GM12878 (cell line): ENCODE data around the gene MDN1. TPM values are rescaled to one million over a fixed set of nuclear protein-coding genes. Genes with fewer than 3 reads are reported as not detected.

Experiments used
- ATAC-seq: fragments of 200-7000 bp; cut with Tn5 transposase; 3 replicates; pipeline ENCODE4 v1.9.1; 2020; ENCODE audit warnings: mild to moderate bottlenecking, moderate library complexity
- BruUV-seq: library from RNA; stranded (reverse); fragments of 400-500 nt; replicated peaks from 2 replicates; lab custom pipeline; 2021; lab: Mats Ljungman, UMichigan
- CTCF ChIA-PET: fragments of 300-600 bp; sonication (Branson Sonifier 250); formaldehyde crosslinking; extraction: SDS; loops from one replicate; lab custom pipeline; 2021; ENCODE audit warnings: inconsistent platforms; lab: Yijun Ruan, JAX
- POLR2A ChIA-PET: fragments of 350-600 bp; formaldehyde crosslinking; extraction: SDS; loops from one replicate; lab custom pipeline; 2021; ENCODE audit warnings: inconsistent platforms; lab: Charles Lee
- RAD21 ChIA-PET: fragments of 300-600 bp; sonication (Branson Sonifier 250); formaldehyde crosslinking; loops from one replicate; lab custom pipeline; 2023; ENCODE audit warnings: antibody characterized with exemption; ENCODE audit not compliant: unreplicated experiment; lab: Charles Lee
- SMC1A ChIA-PET: fragments of 300-600 bp; sonication (Branson Sonifier 250); formaldehyde crosslinking; loops from one replicate; lab custom pipeline; 2023; ENCODE audit not compliant: unreplicated experiment, uncharacterized antibody; lab: Charles Lee
- DNase-seq: peaks from one replicate; pipeline ENCODE4 v3.0.0-alpha.2; 2011; ENCODE audit warnings: low read depth, low spot score
- FAIRE-seq: peaks from 3 replicates; lab custom pipeline; 2011; peaks lifted over from hg19 to GRCh38; lab: Jason Lieb, UNC
- H2AFZ ChIP-seq: 2 replicates; pipeline ENCODE4 v1.6.0; 2011; ENCODE audit warnings: low read depth, low read length, control low read depth; ENCODE audit not compliant: control insufficient read depth
- H3K27ac ChIP-seq: 2 replicates; pipeline ENCODE4 v1.5.1; 2011; ENCODE audit warnings: control low read depth; ENCODE audit not compliant: control insufficient read depth, insufficient read depth
- H3K27me3 ChIP-seq, 2 experiments: replicated peaks in 1 of 2; 2 replicates each; pipeline versions ENCODE4 v1.6.0 to v1.6.1; 2011; ENCODE audit warnings: low read length in 1 of 2; ENCODE audit not compliant: control insufficient read depth in 2 of 2, insufficient read depth in 2 of 2
- H3K36me3 ChIP-seq, 2 experiments: 2 replicates each; pipeline ENCODE4 v1.5.1; 2011; ENCODE audit warnings: low read length in 1 of 2; ENCODE audit not compliant: control insufficient read depth in 2 of 2, insufficient read depth in 2 of 2
- H3K4me1 ChIP-seq: 2 replicates; pipeline ENCODE4 v1.6.1; 2011; ENCODE audit warnings: mild to moderate bottlenecking, low read length, moderate library complexity, mixed read lengths; ENCODE audit not compliant: control insufficient read depth, insufficient read depth
- H3K4me2 ChIP-seq: 2 replicates; pipeline ENCODE4 v1.6.0; 2011; ENCODE audit warnings: control low read depth; ENCODE audit not compliant: control insufficient read depth, insufficient read depth
- H3K4me3 ChIP-seq: fragments of 200-600 bp; sonication (generic); 2 replicates; pipeline ENCODE4 v1.5.1; 2016
- H3K79me2 ChIP-seq: 2 replicates; pipeline ENCODE4 v1.6.0; 2011; ENCODE audit warnings: low read length; ENCODE audit not compliant: control insufficient read depth, insufficient read depth
- H3K9ac ChIP-seq: 2 replicates; pipeline ENCODE4 v1.8.0; 2011; ENCODE audit warnings: low read length, control low read depth, mixed read lengths; ENCODE audit not compliant: control insufficient read depth, insufficient read depth
- H3K9me3 ChIP-seq: replicated peaks from 3 replicates; pipeline ENCODE4 v1.5.1; 2011; ENCODE audit warnings: mild to moderate bottlenecking, low read length; ENCODE audit not compliant: control insufficient read depth, insufficient read depth
- H4K20me1 ChIP-seq: 2 replicates; pipeline ENCODE4 v1.6.0; 2011; ENCODE audit not compliant: control insufficient read depth, insufficient read depth
- BCL11A ChIP-seq: IDR thresholded peaks from 2 replicates; pipeline ENCODE4 v1.6.1; 2011; ENCODE audit warnings: low read depth, low read length
- BHLHE40 ChIP-seq, 2 experiments: fragments of 450-650 bp in 1 of 2; IDR thresholded peaks; 2 replicates each; pipeline ENCODE4 v1.6.1; 2011 to 2017; ENCODE audit warnings: low read depth in 2 of 2, borderline replicate concordance in 1 of 2, improper control_type of control experiment in 1 of 2, low read length in 1 of 2, mild to moderate bottlenecking in 1 of 2
- JUNB ChIP-seq: IDR thresholded peaks from 2 replicates; pipeline ENCODE4 v1.6.1; 2016; ENCODE audit warnings: antibody characterized with exemption, mild to moderate bottlenecking
- POLR2AphosphoS5 ChIP-seq: IDR thresholded peaks from 2 replicates; pipeline ENCODE4 v1.6.1; 2011; ENCODE audit warnings: mild to moderate bottlenecking, low read length, inconsistent platforms
- RELA ChIP-seq: fragments of 450-650 bp; IDR thresholded peaks from 2 replicates; pipeline ENCODE4 v1.8.0; 2014; ENCODE audit warnings: borderline replicate concordance; ENCODE audit not compliant: partially characterized antibody
- TAF1 ChIP-seq: IDR thresholded peaks from 2 replicates; pipeline ENCODE4 v1.6.1; 2011; ENCODE audit warnings: mild to moderate bottlenecking, low read depth, low read length, borderline replicate concordance
- ZNF384 ChIP-seq: IDR thresholded peaks from 2 replicates; pipeline ENCODE4 v1.6.1; 2012; ENCODE audit warnings: low read depth, mild to moderate bottlenecking, low read length, improper control_type of control experiment, borderline replicate concordance
- WGBS: methylation state at CpG from one replicate; pipeline ENCODE4 v1.1.6; 2016; ENCODE audit warnings: low lambda C conversion rate; ENCODE audit not compliant: insufficient replicate concordance, insufficient coverage; ENCODE audit errors: missing lambda C conversion rate; 5-methylcytosine and 5-hydroxymethylcytosine counted together
- in situ Hi-C: fragments of 300-500 bp; cut with MboI; formaldehyde crosslinking; loops from 9 replicates; pipeline ENCODE4 v1.14.3; 2018; ENCODE audit warnings: mixed read lengths
- intact Hi-C: fragments of 100-400 bp; cut with micrococcal nuclease; formaldehyde crosslinking; loops from one replicate; pipeline ENCODE4 v1.14.2; 2022; ENCODE audit not compliant: unreplicated experiment
- polyA plus RNA-seq, 11 experiments: library from polyadenylated mRNA; depleted of rRNA in 4 of 11; unstranded in 6 of 11; stranded (reverse) in 5 of 11; fragments of >200 nt; fragmentation: Nextera tagmentation in 4 of 11; fragmentation: Illumina TruSeq in 1 of 11; extraction: Ambion mirVana in 4 of 11; extraction: Trizol in 1 of 11; gene quantifications; 1 replicate in 1 of 11; 2 replicates in 10 of 11; pipeline versions ENCODE4 v1.2.1 to v1.2.3, GENCODE V29; 2011 to 2016; ENCODE audit warnings: inconsistent platforms in 2 of 11, missing spikeins in 2 of 11, low read depth in 1 of 11
- total RNA-seq, 4 experiments: library from RNA; depleted of rRNA in 3 of 4; stranded (reverse); fragments of >200 nt in 3 of 4; fragmentation: Illumina TruSeq in 1 of 4; extraction: Trizol in 1 of 4; gene quantifications; 2 replicates each; pipeline versions ENCODE4 v1.2.1 to v1.2.3, GENCODE V29; 2013 to 2021
- TF ChIP-seq, protein P1 (sequence below): IDR thresholded peaks from 2 replicates; pipeline ENCODE4 v1.6.1; 2012; ENCODE audit warnings: low read depth, low read length, improper control_type of control experiment
- TF ChIP-seq, protein P2 (sequence below): fragments of 450-650 bp; IDR thresholded peaks from 2 replicates; pipeline ENCODE4 v1.6.1; 2018; ENCODE audit warnings: borderline replicate concordance, mild to moderate bottlenecking; ENCODE audit not compliant: partially characterized antibody
- TF ChIP-seq, protein P3 (sequence below): fragments of 450-650 bp; IDR thresholded peaks from 2 replicates; pipeline ENCODE4 v1.6.1; 2018; ENCODE audit warnings: mild to moderate bottlenecking, low read depth, moderate library complexity; ENCODE audit not compliant: partially characterized antibody

Gene MDN1
- total and polyA plus RNA-seq, 10 of the 15 experiments (the other 5 are each of a cell fraction or from before 2014, with no cell fraction given): 14.3 to 50.1 (median 22.1) TPM

DNA sequence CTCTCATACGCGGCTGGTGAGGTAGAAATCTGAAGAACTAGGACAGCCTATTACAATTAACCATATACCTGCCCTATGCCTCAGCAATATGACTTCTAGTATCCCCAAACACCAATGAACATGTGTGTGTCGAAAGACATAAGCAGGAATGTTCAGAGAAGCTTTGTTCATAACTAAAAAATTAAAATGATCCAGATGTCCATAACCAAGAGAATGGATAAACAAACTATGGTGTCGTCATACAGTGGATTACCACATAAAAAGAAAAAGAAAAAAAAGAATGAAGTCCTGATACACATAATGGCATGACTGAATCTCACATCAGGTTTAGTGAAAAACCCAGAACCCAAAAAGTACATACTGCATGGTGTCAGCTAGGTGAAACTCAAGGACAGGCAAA lies 73.9 kb downstream of the MDN1 start:
- CTCF ChIA-PET: interaction anchor here (0.7 to 1.2 kb wide), 2 partner anchors 9 to 770 kb away, joined by 3 read pairs; no protein-coding TSS in a partner anchor
- Histone ChIP-seq H2AFZ (no peak overlapping the region), H3K27ac (no peak overlapping the region), H3K9ac (no peak overlapping the region), H3K9me3 (no peaks in the 10 kb centered on the region), H3K79me2 (no peaks in the 10 kb centered on the region), H3K36me3 (peaks cover 11 to 27% of the 10 kb centered on the region in 2 experiments), H3K4me1 (no peaks in the 10 kb centered on the region), H3K4me3 (no peak overlapping the region), H3K27me3 (no peaks in the 10 kb centered on the region), H3K4me2 (no peak overlapping the region), H4K20me1 (no peaks in the 10 kb centered on the region)
- RAD21 ChIA-PET: no interaction called here
- in situ Hi-C loops (no loop called here), intact Hi-C loops (no loop called here)
- DNase-seq: no peak
- POLR2A ChIA-PET: no interaction called here
- 94% methylated on average over 4 of the region's 4 CpGs for WGBS
- SMC1A ChIA-PET: interaction anchor here (0.6 kb wide), 1 partner anchor 16 kb away, joined by 4 read pairs; no protein-coding TSS in a partner anchor
- no peak for ATAC-seq
- no peak for FAIRE-seq
- no TSS peak for BruUV-seq
- TF ChIP-seq BCL11A (no peak), ZNF384 (no peak), RELA (no peak), JUNB (no peak), TAF1 (no peak), BHLHE40 (IDR thresholded peaks at IDR 0.05; ENCODE audit: borderline replicate concordance in 1 of 2, low read depth in 2 of 2, low read length in 1 of 2) (no peak), POLR2AphosphoS5 (no peak)
- TF ChIP-seq, protein P1, sequence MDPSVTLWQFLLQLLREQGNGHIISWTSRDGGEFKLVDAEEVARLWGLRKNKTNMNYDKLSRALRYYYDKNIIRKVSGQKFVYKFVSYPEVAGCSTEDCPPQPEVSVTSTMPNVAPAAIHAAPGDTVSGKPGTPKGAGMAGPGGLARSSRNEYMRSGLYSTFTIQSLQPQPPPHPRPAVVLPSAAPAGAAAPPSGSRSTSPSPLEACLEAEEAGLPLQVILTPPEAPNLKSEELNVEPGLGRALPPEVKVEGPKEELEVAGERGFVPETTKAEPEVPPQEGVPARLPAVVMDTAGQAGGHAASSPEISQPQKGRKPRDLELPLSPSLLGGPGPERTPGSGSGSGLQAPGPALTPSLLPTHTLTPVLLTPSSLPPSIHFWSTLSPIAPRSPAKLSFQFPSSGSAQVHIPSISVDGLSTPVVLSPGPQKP: no peak
- TF ChIP-seq, protein P2, sequence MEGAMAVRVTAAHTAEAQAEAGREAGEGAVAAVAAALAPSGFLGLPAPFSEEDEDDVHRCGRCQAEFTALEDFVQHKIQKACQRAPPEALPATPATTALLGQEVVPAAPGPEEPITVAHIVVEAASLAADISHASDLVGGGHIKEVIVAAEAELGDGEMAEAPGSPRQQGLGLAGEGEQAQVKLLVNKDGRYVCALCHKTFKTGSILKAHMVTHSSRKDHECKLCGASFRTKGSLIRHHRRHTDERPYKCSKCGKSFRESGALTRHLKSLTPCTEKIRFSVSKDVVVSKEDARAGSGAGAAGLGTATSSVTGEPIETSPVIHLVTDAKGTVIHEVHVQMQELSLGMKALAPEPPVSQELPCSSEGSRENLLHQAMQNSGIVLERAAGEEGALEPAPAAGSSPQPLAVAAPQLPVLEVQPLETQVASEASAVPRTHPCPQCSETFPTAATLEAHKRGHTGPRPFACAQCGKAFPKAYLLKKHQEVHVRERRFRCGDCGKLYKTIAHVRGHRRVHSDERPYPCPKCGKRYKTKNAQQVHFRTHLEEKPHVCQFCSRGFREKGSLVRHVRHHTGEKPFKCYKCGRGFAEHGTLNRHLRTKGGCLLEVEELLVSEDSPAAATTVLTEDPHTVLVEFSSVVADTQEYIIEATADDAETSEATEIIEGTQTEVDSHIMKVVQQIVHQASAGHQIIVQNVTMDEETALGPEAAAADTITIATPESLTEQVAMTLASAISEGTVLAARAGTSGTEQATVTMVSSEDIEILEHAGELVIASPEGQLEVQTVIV: no peak
- TF ChIP-seq, protein P3, sequence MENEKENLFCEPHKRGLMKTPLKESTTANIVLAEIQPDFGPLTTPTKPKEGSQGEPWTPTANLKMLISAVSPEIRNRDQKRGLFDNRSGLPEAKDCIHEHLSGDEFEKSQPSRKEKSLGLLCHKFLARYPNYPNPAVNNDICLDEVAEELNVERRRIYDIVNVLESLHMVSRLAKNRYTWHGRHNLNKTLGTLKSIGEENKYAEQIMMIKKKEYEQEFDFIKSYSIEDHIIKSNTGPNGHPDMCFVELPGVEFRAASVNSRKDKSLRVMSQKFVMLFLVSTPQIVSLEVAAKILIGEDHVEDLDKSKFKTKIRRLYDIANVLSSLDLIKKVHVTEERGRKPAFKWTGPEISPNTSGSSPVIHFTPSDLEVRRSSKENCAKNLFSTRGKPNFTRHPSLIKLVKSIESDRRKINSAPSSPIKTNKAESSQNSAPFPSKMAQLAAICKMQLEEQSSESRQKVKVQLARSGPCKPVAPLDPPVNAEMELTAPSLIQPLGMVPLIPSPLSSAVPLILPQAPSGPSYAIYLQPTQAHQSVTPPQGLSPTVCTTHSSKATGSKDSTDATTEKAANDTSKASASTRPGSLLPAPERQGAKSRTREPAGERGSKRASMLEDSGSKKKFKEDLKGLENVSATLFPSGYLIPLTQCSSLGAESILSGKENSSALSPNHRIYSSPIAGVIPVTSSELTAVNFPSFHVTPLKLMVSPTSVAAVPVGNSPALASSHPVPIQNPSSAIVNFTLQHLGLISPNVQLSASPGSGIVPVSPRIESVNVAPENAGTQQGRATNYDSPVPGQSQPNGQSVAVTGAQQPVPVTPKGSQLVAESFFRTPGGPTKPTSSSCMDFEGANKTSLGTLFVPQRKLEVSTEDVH: no peak
